IMR-90 (cell line): ENCODE measurements around the gene GRAP. TPM values are rescaled to one million over a fixed set of nuclear protein-coding genes. Genes with fewer than 3 reads are reported as not detected.

Experiments used
- ATAC-seq: fragments of 200-7000 bp; cut with Tn5 transposase; 2 replicates; pipeline ENCODE4 v1.9.1; 2020; ENCODE audit warnings: low read depth, mild to moderate bottlenecking, moderate library complexity
- BruUV-seq: library from RNA; stranded (reverse); fragments of 400-500 nt; replicated peaks from 2 replicates; lab custom pipeline; 2021; lab: Mats Ljungman, UMichigan
- CTCF ChIA-PET: fragments of 300-600 bp; formaldehyde crosslinking; extraction: SDS; loops from one replicate; lab custom pipeline; 2021; ENCODE audit warnings: antibody characterized with exemption; lab: Yijun Ruan, JAX
- POLR2A ChIA-PET: fragments of 300-600 bp; sonication (Branson Sonifier 250); formaldehyde crosslinking; loops from one replicate; lab custom pipeline; 2022; ENCODE audit warnings: antibody characterized with exemption; ENCODE audit not compliant: unreplicated experiment; lab: Charles Lee
- DNase-seq: peaks from one replicate; pipeline ENCODE4 v3.0.0; 2013
- H2AFZ ChIP-seq: replicated peaks from 2 replicates; pipeline ENCODE3; 2013; ENCODE audit warnings: low read length, mild to moderate bottlenecking; ENCODE audit not compliant: poor library complexity
- H2AK5ac ChIP-seq: 2 replicates; pipeline ENCODE4 v1.6.1; 2013; ENCODE audit warnings: low read depth, low read length, inconsistent platforms
- H2AK9ac ChIP-seq: replicated peaks from 2 replicates; pipeline ENCODE3; 2013; ENCODE audit warnings: mild to moderate bottlenecking, low read depth, low read length, moderate library complexity; ENCODE audit not compliant: poor library complexity
- H2BK120ac ChIP-seq: 2 replicates; pipeline ENCODE4 v1.6.1; 2013; ENCODE audit warnings: low read depth, low read length, inconsistent platforms
- H2BK15ac ChIP-seq: 3 replicates; pipeline ENCODE4 v1.6.1; 2013; ENCODE audit warnings: low read depth, low read length, inconsistent platforms
- H2BK20ac ChIP-seq: 2 replicates; pipeline ENCODE4 v1.6.1; 2013; ENCODE audit warnings: low read depth, mild to moderate bottlenecking, inconsistent platforms, low read length, moderate library complexity
- H2BK5ac ChIP-seq: 2 replicates; pipeline ENCODE4 v1.6.1; 2013; ENCODE audit warnings: mild to moderate bottlenecking, low read depth, low read length, inconsistent platforms; ENCODE audit not compliant: poor library complexity, severe bottlenecking
- H3K14ac ChIP-seq: replicated peaks from 2 replicates; pipeline ENCODE4 v1.6.1; 2013; ENCODE audit warnings: low read depth, low read length, inconsistent platforms
- H3K18ac ChIP-seq: 2 replicates; pipeline ENCODE4 v1.6.1; 2013; ENCODE audit warnings: low read depth, low read length, control low read depth
- H3K23ac ChIP-seq: 2 replicates; pipeline ENCODE4 v1.6.1; 2013; ENCODE audit warnings: low read depth, low read length, inconsistent platforms
- H3K27ac ChIP-seq: 2 replicates; pipeline ENCODE4 v1.5.1; 2013; ENCODE audit warnings: mild to moderate bottlenecking, control low read depth, low read length; ENCODE audit not compliant: insufficient read depth
- H3K27me3 ChIP-seq: 2 replicates; pipeline ENCODE4 v1.6.1; 2013; ENCODE audit warnings: low read length; ENCODE audit not compliant: control insufficient read depth, insufficient read depth
- H3K36me3 ChIP-seq: 2 replicates; pipeline ENCODE4 v1.6.1; 2013; ENCODE audit warnings: low read length, mixed read lengths; ENCODE audit not compliant: control insufficient read depth, insufficient read depth
- H3K4ac ChIP-seq: 2 replicates; pipeline ENCODE4 v1.6.1; 2013; ENCODE audit warnings: low read depth, low read length, inconsistent platforms
- H3K4me1 ChIP-seq: 2 replicates; pipeline ENCODE4 v1.6.1; 2013; ENCODE audit warnings: low read length, mixed read lengths; ENCODE audit not compliant: control insufficient read depth, insufficient read depth
- H3K4me2 ChIP-seq: 2 replicates; pipeline ENCODE4 v1.6.1; 2013; ENCODE audit warnings: low read depth, mild to moderate bottlenecking, control low read depth, low read length, moderate library complexity
- H3K4me3 ChIP-seq: 2 replicates; pipeline ENCODE4 v1.5.1; 2013; ENCODE audit warnings: low read depth, mild to moderate bottlenecking, control low read depth, low read length, moderate library complexity; ENCODE audit not compliant: insufficient read depth
- H3K56ac ChIP-seq: 2 replicates; pipeline ENCODE4 v1.6.1; 2013; ENCODE audit warnings: low read length, inconsistent platforms; ENCODE audit not compliant: insufficient read depth; ENCODE audit errors: extremely low read depth
- H3K79me1 ChIP-seq, 2 experiments: 2 replicates each; pipeline ENCODE4 v1.6.1; 2013; ENCODE audit warnings: low read length in 2 of 2, inconsistent platforms in 1 of 2, low read depth in 1 of 2
- H3K9ac ChIP-seq: 2 replicates; pipeline ENCODE4 v1.6.1; 2013; ENCODE audit warnings: low read depth, low read length, control low read depth
- H3K9me1 ChIP-seq: 2 replicates; pipeline ENCODE4 v1.6.1; 2013; ENCODE audit warnings: low read length, inconsistent platforms; ENCODE audit not compliant: insufficient read depth
- H3K9me3 ChIP-seq: 2 replicates; pipeline ENCODE4 v1.6.1; 2013; ENCODE audit warnings: low read length; ENCODE audit not compliant: control insufficient read depth, insufficient read depth
- H4K20me1 ChIP-seq: 2 replicates; pipeline ENCODE4 v1.6.1; 2013; ENCODE audit warnings: low read length, inconsistent platforms; ENCODE audit not compliant: insufficient read depth
- H4K5ac ChIP-seq: 2 replicates; pipeline ENCODE4 v1.6.1; 2013; ENCODE audit warnings: mild to moderate bottlenecking, low read depth, low read length, control low read depth
- H4K8ac ChIP-seq, 2 experiments: 2 replicates each; pipeline ENCODE4 v1.6.1; 2013; ENCODE audit warnings: low read depth in 2 of 2, low read length in 2 of 2, control low read depth in 1 of 2, inconsistent platforms in 1 of 2
- H4K91ac ChIP-seq: 2 replicates; pipeline ENCODE4 v1.6.1; 2013; ENCODE audit warnings: low read depth, low read length, inconsistent platforms; ENCODE audit not compliant: insufficient read depth
- FOS ChIP-seq: fragments of 150-350 bp; IDR thresholded peaks from 2 replicates; pipeline ENCODE4 v1.6.1; 2016; ENCODE audit warnings: low read depth, low read length
- RFX5 ChIP-seq: IDR thresholded peaks from 2 replicates; pipeline ENCODE4 v1.8.0; 2012; ENCODE audit warnings: low read depth, mild to moderate bottlenecking, low read length, moderate library complexity
- WGBS, 2 experiments: methylation state at CpG; one replicate each; pipeline versions ENCODE4 v1.1.5 to v1.1.7; 2013; ENCODE audit warnings: missing lambda C conversion rate in 2 of 2; ENCODE audit not compliant: insufficient read length in 1 of 2; ENCODE audit errors: extremely low coverage in 2 of 2; 5-methylcytosine and 5-hydroxymethylcytosine counted together
- dilution Hi-C: fragments of 300-500 bp; cut with HindIII; formaldehyde crosslinking; loops from one replicate; pipeline ENCODE4 v1.14.3; 2018; ENCODE audit warnings: low sequenced_read_pairs; ENCODE audit not compliant: unreplicated experiment
- in situ Hi-C: fragments of 300-500 bp; cut with MboI; formaldehyde crosslinking; loops from 3 replicates; pipeline ENCODE4 v1.14.3; 2019; ENCODE audit warnings: low sequenced_read_pairs, inconsistent platforms, mixed read lengths
- intact Hi-C: fragments of 100-400 bp; cut with micrococcal nuclease; formaldehyde crosslinking; loops from 2 replicates; pipeline ENCODE4 v1.10.0; 2022
- polyA plus RNA-seq, 3 experiments: library from polyadenylated mRNA; depleted of rRNA; stranded (reverse); fragments of >200 nt; gene quantifications; 2 replicates each; pipeline ENCODE4 v1.2.3, GENCODE V29; 2012; ENCODE audit warnings: low replicate concordance in 1 of 3
- total RNA-seq: library from RNA; depleted of rRNA; stranded (reverse); fragments of >200 nt; gene quantifications from 2 replicates; pipeline ENCODE4 v1.2.3, GENCODE V29; 2012
- TF ChIP-seq, protein P1 (sequence below): fragments of 150-350 bp; IDR thresholded peaks from 2 replicates; pipeline ENCODE4 v1.6.1; 2016; ENCODE audit warnings: low read depth, mild to moderate bottlenecking, low read length, moderate library complexity, borderline replicate concordance

GRAP gene
- total and polyA plus RNA-seq, 2 of the 4 experiments (the other 2 are of a cell fraction) = under 0.01 to 0.14 TPM

- DNase-seq (no peak), ATAC-seq (no peak)
- peak overlapping the region; percentile 40 for H2AFZ ChIP-seq
- no peak overlapping the region for H3K4me3 ChIP-seq
- no peaks in the 10 kb centered on the region; the same call in 1 of the 2 replicates for H3K27me3 ChIP-seq
- H2BK15ac ChIP-seq = no peak overlapping the region
- H3K9me1 ChIP-seq = peaks cover 11% of the 10 kb centered on the region
- H3K79me1 ChIP-seq = no peaks in the 10 kb centered on the region; a peak in 1 of 4 replicates
- no TSS peak for BruUV-seq
- dilution Hi-C loops = no loop called here
- H3K36me3 ChIP-seq = no peaks in the 10 kb centered on the region
- no peak overlapping the region for H4K5ac ChIP-seq
- H3K14ac ChIP-seq = no peak overlapping the region
- no peak overlapping the region for H2AK9ac ChIP-seq
- H3K27ac ChIP-seq = no peak overlapping the region
- no peak overlapping the region for H3K23ac ChIP-seq
- TF ChIP-seq RFX5 (no peak), FOS (0 out of 2 replicates have a peak, but pooled peaks have one; percentile 11)
- TF ChIP-seq, protein P1, sequence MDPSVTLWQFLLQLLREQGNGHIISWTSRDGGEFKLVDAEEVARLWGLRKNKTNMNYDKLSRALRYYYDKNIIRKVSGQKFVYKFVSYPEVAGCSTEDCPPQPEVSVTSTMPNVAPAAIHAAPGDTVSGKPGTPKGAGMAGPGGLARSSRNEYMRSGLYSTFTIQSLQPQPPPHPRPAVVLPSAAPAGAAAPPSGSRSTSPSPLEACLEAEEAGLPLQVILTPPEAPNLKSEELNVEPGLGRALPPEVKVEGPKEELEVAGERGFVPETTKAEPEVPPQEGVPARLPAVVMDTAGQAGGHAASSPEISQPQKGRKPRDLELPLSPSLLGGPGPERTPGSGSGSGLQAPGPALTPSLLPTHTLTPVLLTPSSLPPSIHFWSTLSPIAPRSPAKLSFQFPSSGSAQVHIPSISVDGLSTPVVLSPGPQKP = no peak
- H2BK120ac ChIP-seq = no peak overlapping the region
- H3K4me2 ChIP-seq = no peak overlapping the region
- in situ Hi-C loops = no loop called here
- no peak overlapping the region for H2BK20ac ChIP-seq
- H3K9me3 ChIP-seq = no peaks in the 10 kb centered on the region
- no peaks in the 10 kb centered on the region for H4K20me1 ChIP-seq
- peaks cover 5% of the 10 kb centered on the region for H3K4me1 ChIP-seq
- ChIA-PET POLR2A (no interaction called here), CTCF (no interaction called here)
- intact Hi-C loops = no loop called here
- no peak overlapping the region for H3K9ac ChIP-seq
- H3K18ac ChIP-seq = no peak overlapping the region
- WGBS, 2 experiments = 72% methylated on average over 6 of the region's 7 CpGs; no CpG with 5 or more reads in 1 of the 2 experiments
- no peak overlapping the region for H2AK5ac ChIP-seq
- no peak overlapping the region; the same call in 1 of the 2 replicates for H3K4ac ChIP-seq
- H4K91ac ChIP-seq = no peak overlapping the region
- H2BK5ac ChIP-seq = no peak overlapping the region
- no peak overlapping the region for H3K56ac ChIP-seq
- H4K8ac ChIP-seq = no peak overlapping the region
Observed at GRCh38 chr17:19015428-19015827, 31.3 kb downstream of the GRAP start.
